Measurements from ENCODE around the gene PSMD13.
A peak's percentile ranks its signal among the peaks of the same experiment; 100 is the strongest.
"Not testable (repeated sequence)": the region's sequence is repeated elsewhere in the genome, so short reads cannot be mapped to it uniquely, and the experiment has no call there.

The PSMD13 gene

GRCh38 chr11:235180-235579 is 1.6 kb upstream of the PSMD13 start:
- WGBS, 2 experiments (ENCODE audit: insufficient coverage in 2 of 2): 95 to 99% methylated on average over 8 of the region's 8 CpGs
- peaks cover 8% of the 10 kb centered on the region for H3K4me1 ChIP-seq (ENCODE audit: control insufficient read depth, insufficient read depth, low read length, poor library complexity, severe bottlenecking)
- H3K4me3 ChIP-seq (ENCODE audit: extremely low read depth, insufficient read depth, low read length, poor library complexity, severe bottlenecking): peak overlapping the region; percentile 100
- H3K27ac ChIP-seq (ENCODE audit: low read depth, low read length, severe bottlenecking): no peak overlapping the region
- H3K9me3 ChIP-seq (ENCODE audit: control insufficient read depth, low read length): no peaks in the 10 kb centered on the region
- H3K36me3 ChIP-seq (ENCODE audit: control insufficient read depth, insufficient read depth, low read length): peaks cover 17% of the 10 kb centered on the region

- no peaks in the 10 kb centered on the region for H3K9me3 ChIP-seq (ENCODE audit: control insufficient read depth, low read length)
- H3K27ac ChIP-seq (ENCODE audit: low read depth, low read length, severe bottlenecking): peak overlapping the region; percentile 73
- 18% methylated on average over 10 to 11 of the region's 13 CpGs for WGBS, 2 experiments (ENCODE audit: insufficient coverage in 2 of 2)
- H3K4me1 ChIP-seq (ENCODE audit: control insufficient read depth, insufficient read depth, low read length, poor library complexity, severe bottlenecking): peaks cover 8% of the 10 kb centered on the region
- H3K36me3 ChIP-seq (ENCODE audit: control insufficient read depth, insufficient read depth, low read length): peaks cover 17% of the 10 kb centered on the region
- H3K4me3 ChIP-seq (ENCODE audit: extremely low read depth, insufficient read depth, low read length, poor library complexity, severe bottlenecking): peak overlapping the region; percentile 100
Observed at GRCh38 chr11:235609-235996, 1.2 kb upstream of the PSMD13 start.

GRCh38 chr11:235997-236773 is 591 bp upstream of the PSMD13 start, which contains the start of gene SIRT3:
TSS of gene SIRT3 (minus strand) at chr11:236342. CDS start at chr11:236328, 14 bp downstream.
- H3K36me3 ChIP-seq (ENCODE audit: control insufficient read depth, insufficient read depth, low read length): peaks cover 22% of the 10 kb centered on the region
- 0 to 1% methylated on average over 38 to 56 of the region's 70 CpGs for WGBS, 2 experiments (ENCODE audit: insufficient coverage in 2 of 2)
- peak within 1 kb of the TSS; percentile 95 for H3K27ac ChIP-seq (ENCODE audit: low read depth, low read length, severe bottlenecking)
- H3K9me3 ChIP-seq (ENCODE audit: control insufficient read depth, low read length): no peaks in the 10 kb centered on the region
- H3K4me3 ChIP-seq (ENCODE audit: extremely low read depth, insufficient read depth, low read length, poor library complexity, severe bottlenecking): peak within 1 kb of the TSS; percentile 100
- peaks cover 8% of the 10 kb centered on the region for H3K4me1 ChIP-seq (ENCODE audit: control insufficient read depth, insufficient read depth, low read length, poor library complexity, severe bottlenecking)

- H3K27ac ChIP-seq (ENCODE audit: low read depth, low read length, severe bottlenecking); H3K9me3 ChIP-seq (ENCODE audit: control insufficient read depth, low read length); H3K4me1 ChIP-seq (ENCODE audit: control insufficient read depth, insufficient read depth, low read length, poor library complexity, severe bottlenecking): not testable (repeated sequence)
- peaks cover 43% of the 10 kb centered on the region for H3K36me3 ChIP-seq (ENCODE audit: control insufficient read depth, insufficient read depth, low read length)
- H3K4me3 ChIP-seq (ENCODE audit: extremely low read depth, insufficient read depth, low read length, poor library complexity, severe bottlenecking): peak overlapping the region; percentile 100
- 90 to 92% methylated on average over 6 to 7 of the region's 7 CpGs for WGBS, 2 experiments (ENCODE audit: insufficient coverage in 2 of 2)
Observed at GRCh38 chr11:238346-238745, 1.6 kb downstream of the PSMD13 start.

- H3K27ac ChIP-seq (ENCODE audit: low read depth, low read length, severe bottlenecking): no peak overlapping the region
- H3K4me1 ChIP-seq (ENCODE audit: control insufficient read depth, insufficient read depth, low read length, poor library complexity, severe bottlenecking): peaks cover 8% of the 10 kb centered on the region
- 80% methylated on average over 1 of the region's 1 CpG; no CpG with 5 or more reads in 1 of the 2 experiments for WGBS, 2 experiments (ENCODE audit: insufficient coverage in 2 of 2)
- no peak overlapping the region for H3K4me3 ChIP-seq (ENCODE audit: extremely low read depth, insufficient read depth, low read length, poor library complexity, severe bottlenecking)
- peaks cover 63% of the 10 kb centered on the region for H3K36me3 ChIP-seq (ENCODE audit: control insufficient read depth, insufficient read depth, low read length)
- no peaks in the 10 kb centered on the region for H3K9me3 ChIP-seq (ENCODE audit: control insufficient read depth, low read length)
Observed at GRCh38 chr11:240315-240714, 3.5 kb downstream of the PSMD13 start.

GRCh38 chr11:241634-242033 is 4.9 kb downstream of the PSMD13 start:
- no peak overlapping the region for H3K4me3 ChIP-seq (ENCODE audit: extremely low read depth, insufficient read depth, low read length, poor library complexity, severe bottlenecking)
- no peak overlapping the region for H3K27ac ChIP-seq (ENCODE audit: low read depth, low read length, severe bottlenecking)
- peaks cover 8% of the 10 kb centered on the region for H3K4me1 ChIP-seq (ENCODE audit: control insufficient read depth, insufficient read depth, low read length, poor library complexity, severe bottlenecking)
- 95 to 99% methylated on average over 3 to 5 of the region's 5 CpGs for WGBS, 2 experiments (ENCODE audit: insufficient coverage in 2 of 2)
- H3K9me3 ChIP-seq (ENCODE audit: control insufficient read depth, low read length): no peaks in the 10 kb centered on the region
- peaks cover 76% of the 10 kb centered on the region for H3K36me3 ChIP-seq (ENCODE audit: control insufficient read depth, insufficient read depth, low read length)

- H3K4me1 ChIP-seq (ENCODE audit: control insufficient read depth, insufficient read depth, low read length, poor library complexity, severe bottlenecking): no peaks in the 10 kb centered on the region
- H3K36me3 ChIP-seq (ENCODE audit: control insufficient read depth, insufficient read depth, low read length): peaks cover 96% of the 10 kb centered on the region
Observed at GRCh38 chr11:244376-244775, 7.6 kb downstream of the PSMD13 start.

GRCh38 chr11:249062-249461 is 12.3 kb downstream of the PSMD13 start:
- H3K4me3 ChIP-seq (ENCODE audit: extremely low read depth, insufficient read depth, low read length, poor library complexity, severe bottlenecking): no peak overlapping the region
- H3K9me3 ChIP-seq (ENCODE audit: control insufficient read depth, low read length): no peaks in the 10 kb centered on the region
- no peak overlapping the region for H3K27ac ChIP-seq (ENCODE audit: low read depth, low read length, severe bottlenecking)
- 79 to 81% methylated on average over 7 to 8 of the region's 8 CpGs for WGBS, 2 experiments (ENCODE audit: insufficient coverage in 2 of 2)
- H3K4me1 ChIP-seq (ENCODE audit: control insufficient read depth, insufficient read depth, low read length, poor library complexity, severe bottlenecking): no peaks in the 10 kb centered on the region
- H3K36me3 ChIP-seq (ENCODE audit: control insufficient read depth, insufficient read depth, low read length): peaks cover 97% of the 10 kb centered on the region

More at GRCh38 chr11:244376-244775, 7.6 kb downstream of the PSMD13 start:
- Histone ChIP-seq H3K9me3 (ENCODE audit: control insufficient read depth, low read length) (no peaks in the 10 kb centered on the region), H3K4me3 (ENCODE audit: extremely low read depth, insufficient read depth, low read length, poor library complexity, severe bottlenecking) (no peak overlapping the region), H3K27ac (ENCODE audit: low read depth, low read length, severe bottlenecking) (no peak overlapping the region)
- WGBS, 2 experiments (ENCODE audit: insufficient coverage in 2 of 2): no CpG with 5 or more reads among the region's 2 CpGs

GRCh38 chr11:250274-250673 is 13.5 kb downstream of the PSMD13 start:
- Histone ChIP-seq H3K4me3 (ENCODE audit: extremely low read depth, insufficient read depth, low read length, poor library complexity, severe bottlenecking) (no peak overlapping the region), H3K36me3 (ENCODE audit: control insufficient read depth, insufficient read depth, low read length) (peaks cover 85% of the 10 kb centered on the region), H3K9me3 (ENCODE audit: control insufficient read depth, low read length) (no peaks in the 10 kb centered on the region), H3K27ac (ENCODE audit: low read depth, low read length, severe bottlenecking) (peak overlapping the region; percentile 16), H3K4me1 (ENCODE audit: control insufficient read depth, insufficient read depth, low read length, poor library complexity, severe bottlenecking) (no peaks in the 10 kb centered on the region)
- 75 to 88% methylated on average over 1 to 3 of the region's 5 CpGs for WGBS, 2 experiments (ENCODE audit: insufficient coverage in 2 of 2)

GRCh38 chr11:250740-251299 is 14.0 kb downstream of the PSMD13 start:
- Histone ChIP-seq H3K9me3 (ENCODE audit: control insufficient read depth, low read length) (no peaks in the 10 kb centered on the region), H3K4me3 (ENCODE audit: extremely low read depth, insufficient read depth, low read length, poor library complexity, severe bottlenecking) (no peak overlapping the region), H3K4me1 (ENCODE audit: control insufficient read depth, insufficient read depth, low read length, poor library complexity, severe bottlenecking) (no peaks in the 10 kb centered on the region), H3K27ac (ENCODE audit: low read depth, low read length, severe bottlenecking) (no peak overlapping the region), H3K36me3 (ENCODE audit: control insufficient read depth, insufficient read depth, low read length) (peaks cover 80% of the 10 kb centered on the region)
- 77 to 81% methylated on average over 9 to 10 of the region's 10 CpGs for WGBS, 2 experiments (ENCODE audit: insufficient coverage in 2 of 2)

GRCh38 chr11:251550-251949 is 14.8 kb downstream of the PSMD13 start:
- Histone ChIP-seq H3K9me3 (ENCODE audit: control insufficient read depth, low read length) (no peaks in the 10 kb centered on the region), H3K36me3 (ENCODE audit: control insufficient read depth, insufficient read depth, low read length) (peaks cover 73% of the 10 kb centered on the region), H3K27ac (ENCODE audit: low read depth, low read length, severe bottlenecking) (no peak overlapping the region), H3K4me3 (ENCODE audit: extremely low read depth, insufficient read depth, low read length, poor library complexity, severe bottlenecking) (no peak overlapping the region), H3K4me1 (ENCODE audit: control insufficient read depth, insufficient read depth, low read length, poor library complexity, severe bottlenecking) (no peaks in the 10 kb centered on the region)
- whole genome bisulfite sequencing, 2 experiments (ENCODE audit: insufficient coverage in 2 of 2): 90 to 97% methylated on average over 7 to 8 of the region's 10 CpGs

Measured in mesodermal cell (in vitro differentiated cells).